Urothelium cell line (cell line): ENCODE results near the gene HOXB3.
"Not testable (repeated sequence)": the region's sequence is repeated elsewhere in the genome, so short reads cannot be mapped to it uniquely, and the experiment has no call there.

ENCODE experiments used
- DNase-seq: peaks from one replicate; pipeline ENCODE4 v3.0.0; 2011; ENCODE audit warnings: low spot score, mixed read lengths
- FAIRE-seq: peaks from 2 replicates; lab custom pipeline; 2011; peaks lifted over from hg19 to GRCh38; lab: Jason Lieb, UNC

Gene HOXB3

GRCh38 chr17:48548523-48549280 is 41.3 kb downstream of the HOXB3 start:
- no peak for DNase-seq
- no peak for FAIRE-seq

GRCh38 chr17:48547808-48548522 is 42.1 kb downstream of the HOXB3 start:
- no peak for FAIRE-seq

GRCh38 chr17:48546924-48547807 is 42.9 kb downstream of the HOXB3 start:
- FAIRE-seq = no peak
- DNase-seq = no peak

More at GRCh38 chr17:48547808-48548522, 42.1 kb downstream of the HOXB3 start:
- no peak for DNase-seq

DNA sequence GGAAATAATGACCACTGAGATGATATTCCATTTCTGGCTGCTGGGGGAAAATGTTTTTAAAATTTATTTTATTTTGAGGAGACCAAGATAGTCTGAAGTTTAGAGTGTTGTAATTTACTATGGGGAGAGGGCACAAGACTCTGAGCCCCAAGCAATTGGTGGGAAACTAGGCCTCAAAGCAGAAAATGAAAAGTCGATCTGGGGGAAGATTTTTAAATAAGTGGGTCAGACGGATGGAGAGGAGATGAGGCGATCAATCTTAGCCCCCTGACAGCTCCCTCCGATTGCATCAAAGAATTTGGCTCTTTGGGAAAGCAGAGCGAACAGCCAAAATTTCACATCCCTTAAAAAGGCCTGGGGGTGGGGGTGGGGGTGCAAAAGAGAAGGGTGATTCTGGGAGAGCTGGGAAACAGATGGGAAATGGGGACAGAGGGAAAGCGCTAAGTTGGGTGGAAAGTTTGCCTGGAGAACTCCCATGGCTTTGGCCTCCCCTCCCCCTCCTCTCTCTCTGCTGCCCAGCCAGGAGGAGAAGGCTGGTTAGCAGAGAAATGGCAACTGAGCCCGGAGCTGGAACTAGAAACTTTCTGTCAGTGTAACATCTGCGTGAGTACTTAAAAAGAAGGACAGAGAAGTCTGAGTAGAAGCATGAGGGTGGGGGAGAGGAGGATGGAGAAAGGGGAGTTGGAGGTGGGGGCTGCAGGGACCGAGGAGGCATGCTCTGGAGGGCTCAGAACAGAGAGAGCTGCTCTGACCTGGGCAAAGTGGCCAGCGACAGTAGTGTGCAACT is 43.7 kb downstream of the HOXB3 start:
- no peak for DNase-seq
- FAIRE-seq = no peak

DNA sequence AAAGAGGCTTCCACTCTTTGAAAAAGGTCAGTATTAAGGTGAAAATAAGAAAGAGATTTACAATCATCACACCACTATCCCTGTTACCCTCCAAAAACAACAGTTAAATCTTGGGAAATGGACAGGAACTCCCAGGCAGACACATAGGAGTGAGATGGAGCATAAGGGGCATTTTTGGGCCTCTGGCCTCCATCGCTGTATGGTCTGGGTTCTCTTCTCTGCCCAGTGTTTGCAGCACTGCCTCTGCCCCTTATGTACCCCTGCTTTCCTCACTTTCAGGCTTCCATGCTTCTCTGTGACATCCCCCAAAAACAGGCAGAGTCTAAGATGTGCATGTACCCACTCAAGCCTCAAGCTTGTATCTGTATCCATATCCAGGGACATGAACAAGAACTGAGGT is 44.5 kb downstream of the HOXB3 start:
- no peak for FAIRE-seq

GRCh38 chr17:48545022-48545375 is 45.0 kb downstream of the HOXB3 start, which contains the start of gene HOXB2:
HOXB2 (minus strand) TSS chr17:48545109; CDS start chr17:48544911, 198 bp downstream.
- no peak for FAIRE-seq
- DNase-seq = no peak

More for the DNA sequence above, 44.5 kb downstream of the HOXB3 start:
- no peak for DNase-seq

DNA sequence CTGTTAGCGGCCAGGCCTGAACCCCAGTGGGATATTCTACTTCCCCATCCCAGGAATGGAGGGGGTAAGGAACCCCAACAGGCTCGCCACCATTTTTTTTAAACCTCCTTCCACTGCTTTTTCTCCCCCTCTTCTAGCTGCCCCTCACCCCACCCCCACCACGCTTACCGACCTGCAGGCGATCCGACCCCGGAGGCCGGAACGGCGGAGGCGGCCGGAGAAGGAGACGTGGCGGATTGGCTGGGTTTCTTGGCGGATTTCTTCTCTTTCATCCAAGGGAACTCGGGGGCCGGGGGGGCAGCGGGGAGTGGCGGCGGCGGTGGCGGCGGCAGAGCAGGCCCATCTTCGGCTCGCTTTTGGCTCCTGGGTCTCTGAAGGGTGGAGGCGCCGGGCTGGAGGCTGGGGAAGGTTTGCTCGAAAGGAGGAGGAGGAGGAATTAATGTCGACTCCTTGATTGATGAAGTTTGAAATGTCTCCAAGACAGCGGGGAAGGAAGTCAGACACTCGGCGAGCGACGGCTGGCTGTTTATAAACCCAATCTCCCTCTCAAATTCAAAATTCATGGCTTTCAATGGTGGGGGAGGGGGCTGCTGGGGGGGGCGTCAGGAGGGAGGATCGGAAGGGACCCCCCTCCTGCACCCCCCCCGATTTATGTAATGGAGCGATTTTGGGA is 45.6 kb downstream of the HOXB3 start:
- FAIRE-seq (no peak), DNase-seq (no peak)

DNA sequence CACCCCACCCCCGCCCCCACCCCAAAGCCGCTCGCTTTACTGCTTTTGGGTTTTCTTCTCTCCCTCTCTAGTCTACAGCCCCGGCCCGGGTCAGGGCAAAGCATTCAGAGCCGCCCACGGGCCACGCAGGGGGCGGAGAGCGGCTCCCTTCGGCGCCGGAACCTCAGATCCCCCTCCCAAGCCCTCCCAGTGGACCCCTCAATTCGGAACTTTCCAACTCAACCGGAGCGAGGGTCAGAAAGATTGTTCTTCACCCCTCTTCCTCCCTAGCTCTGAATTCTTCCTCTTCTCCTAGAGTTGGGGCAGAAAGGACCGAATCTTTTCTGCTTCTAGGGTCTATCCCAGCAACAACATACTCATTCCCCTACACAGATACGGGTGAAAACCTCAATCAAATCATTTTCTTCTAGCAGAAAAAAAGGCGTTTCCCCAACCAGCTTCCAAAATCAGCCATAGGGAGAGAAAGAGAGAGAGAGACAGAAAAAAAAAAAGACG is 46.1 kb downstream of the HOXB3 start:
- DNase-seq (no peak), FAIRE-seq (no peak)

DNA sequence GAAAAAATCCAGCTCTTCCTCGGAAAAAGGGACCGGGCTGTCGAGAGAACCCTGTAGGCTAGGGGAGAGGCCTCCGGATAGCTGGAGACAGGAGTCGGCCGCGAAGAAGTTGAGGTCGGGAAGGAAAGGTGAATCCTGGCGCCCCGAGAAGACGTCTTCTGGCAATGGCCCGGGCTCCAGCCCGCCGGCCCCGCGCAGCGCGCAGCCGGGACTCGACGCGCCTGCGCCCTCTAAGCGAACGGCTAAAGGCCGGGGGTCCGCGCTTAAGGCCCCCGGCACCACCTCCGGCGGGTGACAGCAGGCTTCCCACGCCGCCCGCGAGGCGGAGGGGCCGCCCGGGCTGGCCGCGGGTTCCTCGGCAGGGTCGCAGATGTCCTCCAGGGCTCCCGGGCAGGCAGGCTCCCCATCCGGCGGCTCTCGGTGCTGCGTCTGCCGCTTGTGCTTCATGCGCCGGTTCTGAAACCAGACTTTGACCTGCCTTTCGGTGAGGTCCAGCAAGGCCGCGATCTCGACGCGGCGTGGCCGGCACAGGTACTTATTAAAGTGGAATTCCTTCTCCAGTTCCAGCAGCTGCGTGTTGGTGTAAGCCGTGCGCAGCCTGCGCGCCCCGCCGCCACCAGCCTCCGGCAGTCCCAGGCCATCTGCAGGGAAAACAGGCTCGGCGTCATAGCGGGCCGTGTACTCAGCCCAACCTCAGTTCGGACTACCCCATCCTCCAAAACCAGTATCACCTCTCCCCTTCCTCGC is 46.8 kb downstream of the HOXB3 start:
- FAIRE-seq = no peak
- no peak for DNase-seq

GRCh38 chr17:48542698-48543106 is 47.3 kb downstream of the HOXB3 start:
- DNase-seq (no peak), FAIRE-seq (no peak)

GRCh38 chr17:48542114-48542656 is 47.9 kb downstream of the HOXB3 start:
- DNase-seq = no peak
- no peak for FAIRE-seq

DNA sequence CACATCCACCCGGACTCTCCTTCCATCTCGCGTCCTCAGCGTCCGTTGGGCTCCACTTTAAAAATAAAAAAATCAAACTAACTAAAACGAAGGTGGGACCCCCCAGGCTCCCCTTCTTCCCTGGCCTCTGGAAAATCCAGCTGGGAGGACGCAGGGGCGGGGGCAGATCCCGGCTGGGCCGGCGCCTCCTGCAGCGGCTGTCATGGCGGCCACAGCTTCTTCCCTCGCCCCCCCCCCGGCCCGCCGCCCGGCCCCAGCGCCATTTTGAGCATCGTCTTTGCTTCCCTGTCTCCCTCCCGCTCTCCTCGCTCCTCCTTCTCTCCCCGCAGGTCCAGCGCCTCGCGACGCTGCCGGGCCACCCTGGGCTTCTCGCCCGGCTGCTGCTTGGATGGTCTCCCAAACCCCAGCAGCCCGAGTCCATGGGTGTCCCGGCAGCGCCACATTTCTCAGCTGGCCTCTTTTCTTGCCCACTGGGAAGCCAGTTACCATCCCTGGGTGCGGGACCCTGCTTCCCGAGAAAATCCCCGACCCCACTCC is 48.4 kb downstream of the HOXB3 start:
- no peak for DNase-seq
- no peak for FAIRE-seq

GRCh38 chr17:48541036-48541576 is 48.9 kb downstream of the HOXB3 start:
- DNase-seq = no peak
- FAIRE-seq = no peak

GRCh38 chr17:48540213-48540612 is 49.8 kb downstream of the HOXB3 start:
- FAIRE-seq (no peak), DNase-seq (no peak)

DNA sequence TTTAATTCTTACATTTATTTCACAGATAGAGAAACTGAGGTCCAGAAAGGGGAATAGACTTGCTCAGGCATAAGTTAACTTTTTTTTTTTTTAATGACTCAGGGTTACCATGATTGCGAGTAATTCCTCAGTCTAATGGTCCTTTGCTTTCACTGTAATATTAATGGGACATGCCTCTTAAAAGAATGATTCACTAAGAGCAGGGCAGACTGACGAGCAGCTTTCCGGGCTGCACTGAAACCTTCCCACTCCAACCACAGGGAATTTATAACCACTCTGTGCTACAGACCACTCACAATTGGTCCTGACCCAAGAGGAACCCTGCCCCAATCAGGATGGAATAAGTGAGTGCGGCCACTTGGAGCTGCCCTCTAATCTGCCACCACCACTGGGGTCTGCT is 50.9 kb downstream of the HOXB3 start:
- FAIRE-seq = no peak
- peak; percentile 59 for DNase-seq

- FAIRE-seq = no peak
- peak; percentile 34 for DNase-seq
Observed at GRCh38 chr17:48537316-48537715, 52.7 kb downstream of the HOXB3 start.

DNA sequence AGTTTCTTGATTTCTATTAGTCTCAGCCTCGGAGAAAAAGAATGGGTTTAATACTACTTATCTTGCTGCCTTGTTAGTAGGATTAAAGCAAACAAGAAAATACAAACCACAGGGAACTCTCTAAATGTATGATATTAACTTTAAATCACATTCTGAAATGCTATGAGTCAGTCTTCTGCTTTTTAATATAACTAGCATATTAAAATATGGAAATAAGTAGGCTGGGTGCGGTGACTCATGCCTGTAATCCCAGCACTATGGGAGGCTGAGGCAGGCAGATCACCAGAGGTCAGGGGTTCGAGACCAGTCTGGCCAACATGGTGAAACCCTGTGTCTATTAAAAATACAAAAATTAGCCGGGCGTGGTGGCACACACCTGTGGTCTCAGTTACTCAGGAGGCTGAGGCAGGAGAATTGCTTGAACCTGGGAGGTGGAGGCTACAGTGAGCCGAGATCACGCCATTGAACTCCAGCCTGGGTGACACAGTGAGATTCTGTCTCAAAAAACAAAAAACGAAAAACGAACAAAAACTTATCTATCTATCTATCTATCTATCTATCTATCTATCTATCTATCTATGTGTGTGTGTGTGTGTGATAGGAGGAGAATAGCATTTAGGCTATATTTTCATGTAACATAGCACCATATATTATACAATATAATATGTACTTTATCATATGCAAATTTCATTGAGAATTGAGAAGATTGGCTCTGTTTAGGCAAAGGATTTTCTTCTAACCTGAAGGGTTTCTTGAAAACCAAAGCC is 54.1 kb downstream of the HOXB3 start:
- not testable (repeated sequence) for DNase-seq, FAIRE-seq
